ENCODE measurements around the gene CYFIP1. TPM values are rescaled to one million over a fixed set of nuclear protein-coding genes. Genes with fewer than 3 reads are reported as not detected.
A peak's percentile ranks its signal among the peaks of the same experiment; 100 is the strongest.

Gene CYFIP1
- total and polyA plus RNA-seq, 10 of the 15 experiments (the other 5 are each of a cell fraction or from before 2014, with no cell fraction given): 3.5 to 46.2 (median 28.3) TPM

- in situ Hi-C loops (cut with MboI) (no loop called here), intact Hi-C loops (cut with micrococcal nuclease; ENCODE audit: unreplicated experiment) (no loop called here)
- Histone ChIP-seq H3K27ac (ENCODE audit: control insufficient read depth, insufficient read depth) (no peak overlapping the region), H4K20me1 (ENCODE audit: control insufficient read depth, insufficient read depth) (no peaks in the 10 kb centered on the region), H3K4me1 (ENCODE audit: control insufficient read depth, insufficient read depth, low read length) (no peaks in the 10 kb centered on the region), H3K4me3 (no peak overlapping the region), H3K4me2 (ENCODE audit: control insufficient read depth, insufficient read depth) (no peak overlapping the region), H3K9ac (ENCODE audit: control insufficient read depth, insufficient read depth, low read length) (no peak overlapping the region), H3K27me3 (replicated peaks in 1 of 2; ENCODE audit: control insufficient read depth in 2 of 2, insufficient read depth in 2 of 2, low read length in 1 of 2) (no peaks in the 10 kb centered on the region), H3K79me2 (ENCODE audit: control insufficient read depth, insufficient read depth, low read length) (no peaks in the 10 kb centered on the region), H3K36me3 (ENCODE audit: control insufficient read depth in 2 of 2, insufficient read depth in 2 of 2, low read length in 1 of 2) (peaks cover 10 to 15% of the 10 kb centered on the region in 2 experiments; a peak in 3 of 4 replicates), H2AFZ (ENCODE audit: control insufficient read depth, low read depth, low read length) (no peak overlapping the region), H3K9me3 (replicated peaks; ENCODE audit: control insufficient read depth, insufficient read depth, low read length) (no peaks in the 10 kb centered on the region; the same call in 2 of the 3 replicates)
- ChIA-PET CTCF (no interaction called here), SMC1A (ENCODE audit: uncharacterized antibody, unreplicated experiment) (no interaction called here), POLR2A (no interaction called here), RAD21 (ENCODE audit: unreplicated experiment) (no interaction called here)
- FAIRE-seq (no peak), ATAC-seq (no peak), DNase-seq (ENCODE audit: low read depth, low spot score) (no peak)
- BruUV-seq (replicated peaks): no TSS peak
- 54% methylated on average over 12 of the region's 12 CpGs for WGBS (ENCODE audit: insufficient coverage, insufficient replicate concordance, low lambda C conversion rate, missing lambda C conversion rate)
- peak in 2 of 3 experiments; percentile 5 to 31; a peak in 1 of 6 replicates for TF ChIP-seq CTCF (IDR thresholded peaks at IDR 0.05 in 2 of 3, conservative IDR thresholded peaks at IDR 0.05 in 1 of 3; ENCODE audit: control insufficient read depth in 2 of 3, extremely low read depth in 1 of 3, insufficient read depth in 1 of 3, low read depth in 3 of 3, low read length in 3 of 3)
- TF ChIP-seq CBFB (IDR thresholded peaks at IDR 0.05; ENCODE audit: low read depth): no peak
These were observed 77.6 kb downstream of the CYFIP1 start for GRCh38 chr15:22902578-22902977.

GRCh38 chr15:22902046-22902445, 78.1 kb downstream of the CYFIP1 start:
- DNase-seq (ENCODE audit: low read depth, low spot score): no peak
- no peak overlapping the region for H3K9ac ChIP-seq (ENCODE audit: control insufficient read depth, insufficient read depth, low read length)
- H3K4me3 ChIP-seq: no peak overlapping the region
- BruUV-seq (replicated peaks): no TSS peak
- peaks cover 10% of the 10 kb centered on the region in 2 experiments; a peak in 3 of 4 replicates for H3K36me3 ChIP-seq (ENCODE audit: control insufficient read depth in 2 of 2, insufficient read depth in 2 of 2, low read length in 1 of 2)
- 88% methylated on average over 11 of the region's 11 CpGs for WGBS (ENCODE audit: insufficient coverage, insufficient replicate concordance, low lambda C conversion rate, missing lambda C conversion rate)
- no peaks in the 10 kb centered on the region for H3K79me2 ChIP-seq (ENCODE audit: control insufficient read depth, insufficient read depth, low read length)
- no peaks in the 10 kb centered on the region; the same call in 2 of the 3 replicates for H3K9me3 ChIP-seq (replicated peaks; ENCODE audit: control insufficient read depth, insufficient read depth, low read length)
- ATAC-seq: no peak
- no peaks in the 10 kb centered on the region for H3K4me1 ChIP-seq (ENCODE audit: control insufficient read depth, insufficient read depth, low read length)
- H4K20me1 ChIP-seq (ENCODE audit: control insufficient read depth, insufficient read depth): no peaks in the 10 kb centered on the region
- in situ Hi-C loops (cut with MboI) (no loop called here), intact Hi-C loops (cut with micrococcal nuclease; ENCODE audit: unreplicated experiment) (no loop called here)
- no peak overlapping the region for H3K4me2 ChIP-seq (ENCODE audit: control insufficient read depth, insufficient read depth)
- RAD21 ChIA-PET (ENCODE audit: unreplicated experiment): no interaction called here
- no peak for FAIRE-seq
- SMC1A ChIA-PET (ENCODE audit: uncharacterized antibody, unreplicated experiment): no interaction called here
- POLR2A ChIA-PET: no interaction called here
- CTCF ChIA-PET: no interaction called here
- H3K27ac ChIP-seq (ENCODE audit: control insufficient read depth, insufficient read depth): no peak overlapping the region
- H2AFZ ChIP-seq (ENCODE audit: control insufficient read depth, low read depth, low read length): no peak overlapping the region
- H3K27me3 ChIP-seq (replicated peaks in 1 of 2; ENCODE audit: control insufficient read depth in 2 of 2, insufficient read depth in 2 of 2, low read length in 1 of 2): no peaks in the 10 kb centered on the region
- TF ChIP-seq NKRF (conservative IDR thresholded peaks at IDR 0.05): no peak
- no peak for TF ChIP-seq EED (IDR thresholded peaks at IDR 0.05; ENCODE audit: low read depth)
- TF ChIP-seq ATF2 (IDR thresholded peaks at IDR 0.05; ENCODE audit: low read length): no peak
- no peak for TF ChIP-seq FOXK2 (IDR thresholded peaks at IDR 0.05)
- no peak for TF ChIP-seq TBL1XR1 (IDR thresholded peaks at IDR 0.05; ENCODE audit: low read depth, low read length)
- no peak for TF ChIP-seq TCF12 (IDR thresholded peaks at IDR 0.05; ENCODE audit: low read depth, low read length)
- no peak for TF ChIP-seq RAD21 (IDR thresholded peaks at IDR 0.05; ENCODE audit: insufficient read depth, low read depth, low read length)
- no peak for TF ChIP-seq MAX (IDR thresholded peaks at IDR 0.05; ENCODE audit: low read depth, low read length)
- no peak for TF ChIP-seq IRF4 (IDR thresholded peaks at IDR 0.05; ENCODE audit: low read depth, low read length)
- TF ChIP-seq IRF3 (IDR thresholded peaks at IDR 0.05): no peak

Measured in GM12878 (cell line).